ENCODE results near the gene SNX33.

GRCh38 chr15:75631935-75632334 lies 15.8 kb upstream of the SNX33 start:
- TF ChIP-seq, protein P1, sequence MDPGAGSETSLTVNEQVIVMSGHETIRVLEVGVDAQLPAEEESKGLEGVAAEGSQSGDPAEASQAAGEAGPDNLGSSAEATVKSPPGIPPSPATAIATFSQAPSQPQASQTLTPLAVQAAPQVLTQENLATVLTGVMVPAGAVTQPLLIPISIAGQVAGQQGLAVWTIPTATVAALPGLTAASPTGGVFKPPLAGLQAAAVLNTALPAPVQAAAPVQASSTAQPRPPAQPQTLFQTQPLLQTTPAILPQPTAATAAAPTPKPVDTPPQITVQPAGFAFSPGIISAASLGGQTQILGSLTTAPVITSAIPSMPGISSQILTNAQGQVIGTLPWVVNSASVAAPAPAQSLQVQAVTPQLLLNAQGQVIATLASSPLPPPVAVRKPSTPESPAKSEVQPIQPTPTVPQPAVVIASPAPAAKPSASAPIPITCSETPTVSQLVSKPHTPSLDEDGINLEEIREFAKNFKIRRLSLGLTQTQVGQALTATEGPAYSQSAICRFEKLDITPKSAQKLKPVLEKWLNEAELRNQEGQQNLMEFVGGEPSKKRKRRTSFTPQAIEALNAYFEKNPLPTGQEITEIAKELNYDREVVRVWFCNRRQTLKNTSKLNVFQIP (CRISPR knock-in tag; IDR thresholded peaks at IDR 0.05; ENCODE audit: borderline replicate concordance, low read depth) = no peak
- no peak for TF ChIP-seq TCF4 (CRISPR knock-in tag; IDR thresholded peaks at IDR 0.05; ENCODE audit: borderline replicate concordance)
- no peak for TF ChIP-seq SNAI2 (CRISPR knock-in tag; IDR thresholded peaks at IDR 0.05)
- TF ChIP-seq GLIS3 (CRISPR knock-in tag; IDR thresholded peaks at IDR 0.05) = no peak

Measured in SK-N-SH treated with all-trans-retinoic acid at 6 μM for 48 hours (cell line).